Stimulated activated CD4-positive, alpha-beta T cell treated with anti-CD3 and anti-CD28 coated beads, Interleukin-1b, Interleukin-23, amount 100 ng/mL, for 24 hours (primary cell): Measurements from ENCODE around the gene FMO4.
"Not testable (repeated sequence)": the region's sequence is repeated elsewhere in the genome, so short reads cannot be mapped to it uniquely, and the experiment has no call there.

Experiments
- DNase-seq, 4 experiments: peaks; one replicate each; pipeline ENCODE4 v3.0.0-alpha.2; 2020; ENCODE audit warnings: low read depth in 4 of 4, low spot score in 1 of 4

The FMO4 gene, protein sequence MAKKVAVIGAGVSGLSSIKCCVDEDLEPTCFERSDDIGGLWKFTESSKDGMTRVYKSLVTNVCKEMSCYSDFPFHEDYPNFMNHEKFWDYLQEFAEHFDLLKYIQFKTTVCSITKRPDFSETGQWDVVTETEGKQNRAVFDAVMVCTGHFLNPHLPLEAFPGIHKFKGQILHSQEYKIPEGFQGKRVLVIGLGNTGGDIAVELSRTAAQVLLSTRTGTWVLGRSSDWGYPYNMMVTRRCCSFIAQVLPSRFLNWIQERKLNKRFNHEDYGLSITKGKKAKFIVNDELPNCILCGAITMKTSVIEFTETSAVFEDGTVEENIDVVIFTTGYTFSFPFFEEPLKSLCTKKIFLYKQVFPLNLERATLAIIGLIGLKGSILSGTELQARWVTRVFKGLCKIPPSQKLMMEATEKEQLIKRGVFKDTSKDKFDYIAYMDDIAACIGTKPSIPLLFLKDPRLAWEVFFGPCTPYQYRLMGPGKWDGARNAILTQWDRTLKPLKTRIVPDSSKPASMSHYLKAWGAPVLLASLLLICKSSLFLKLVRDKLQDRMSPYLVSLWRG

DNA sequence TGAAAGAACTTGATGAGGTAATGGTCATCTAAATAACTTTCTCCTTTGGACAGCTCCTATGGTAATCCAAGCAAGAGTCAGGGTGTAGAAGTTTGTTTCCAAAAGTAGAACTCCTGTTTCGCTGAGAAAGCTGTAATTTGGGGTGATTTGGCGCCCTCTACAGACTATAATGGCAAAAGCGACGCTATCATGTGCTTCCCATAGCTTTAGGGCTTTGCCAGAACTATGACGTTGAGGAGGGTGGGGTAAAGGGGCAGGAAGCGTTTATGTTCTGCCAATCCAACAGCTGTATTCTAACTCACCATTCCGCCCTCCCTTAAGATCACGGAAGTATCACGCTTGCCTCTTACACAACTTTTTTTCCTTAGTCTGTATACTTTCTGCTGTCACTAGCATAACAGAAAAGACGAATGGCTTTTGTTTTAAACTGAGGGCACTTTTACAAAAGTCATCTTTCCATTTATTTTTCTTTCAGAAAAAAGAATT, at the start of gene FMO4:
FMO4 (plus strand) TSS at position 349 of the 486 bp plus-strand sequence. CDS start 5,643 bp downstream, outside the sequence.
- DNase-seq, result peak; percentile 48 to 73 (median 58)

DNA sequence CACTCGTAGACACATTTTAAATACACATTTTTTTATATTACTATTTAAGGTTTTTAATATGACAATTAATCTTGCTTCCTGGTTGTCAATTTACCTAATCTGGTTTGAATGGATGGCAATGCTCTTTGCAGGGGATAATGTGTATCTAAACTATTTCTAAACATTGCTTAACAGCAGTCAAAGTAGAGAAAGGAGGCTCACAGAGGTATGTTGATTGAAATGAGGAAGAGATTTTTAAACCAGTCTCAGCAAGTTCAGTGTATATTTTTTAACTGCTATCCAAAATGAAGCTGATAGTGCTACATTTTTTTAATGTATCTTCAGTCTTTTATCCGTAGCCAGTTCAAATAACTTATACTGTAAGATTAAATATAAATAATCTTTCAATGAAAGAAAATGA, 48.3 kb upstream of the FMO4 start:
- no peak for DNase-seq

DNA sequence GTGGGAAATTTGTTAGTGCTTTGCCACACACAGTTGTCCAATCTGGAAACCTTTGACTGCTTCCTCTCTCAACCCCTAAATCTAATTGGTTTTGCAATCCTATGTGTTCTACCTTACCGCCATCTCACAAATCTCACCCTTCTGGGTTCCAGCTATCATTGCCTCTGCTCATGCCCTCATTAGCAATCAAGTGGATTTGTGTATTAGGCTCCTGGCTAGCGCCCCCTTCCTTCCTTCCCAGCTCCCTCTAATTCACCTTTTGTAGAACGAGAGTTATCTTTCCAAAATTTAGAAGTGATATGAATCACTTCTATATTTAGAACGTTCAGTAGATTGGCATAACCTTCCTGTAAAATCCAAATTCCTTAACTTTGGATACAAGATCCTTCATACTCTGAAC, 47.1 kb upstream of the FMO4 start:
- DNase-seq, result no peak

DNA sequence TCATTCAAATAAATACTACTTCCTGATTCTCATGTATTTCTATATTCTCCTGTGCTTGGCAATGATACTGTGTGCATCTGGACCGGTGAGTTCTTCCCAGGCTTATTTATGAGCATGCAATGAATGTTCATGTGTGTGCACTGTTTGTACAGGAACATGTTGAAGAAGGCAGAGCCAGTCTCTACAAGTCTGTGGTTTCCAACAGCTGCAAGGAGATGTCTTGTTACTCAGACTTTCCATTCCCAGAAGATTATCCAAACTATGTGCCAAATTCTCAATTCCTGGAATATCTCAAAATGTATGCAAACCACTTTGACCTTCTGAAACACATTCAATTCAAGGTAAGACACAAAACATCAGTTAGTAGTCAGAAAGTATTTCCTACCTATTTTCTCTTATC, 46.6 kb upstream of the FMO4 start:
- DNase-seq, result no peak

DNA sequence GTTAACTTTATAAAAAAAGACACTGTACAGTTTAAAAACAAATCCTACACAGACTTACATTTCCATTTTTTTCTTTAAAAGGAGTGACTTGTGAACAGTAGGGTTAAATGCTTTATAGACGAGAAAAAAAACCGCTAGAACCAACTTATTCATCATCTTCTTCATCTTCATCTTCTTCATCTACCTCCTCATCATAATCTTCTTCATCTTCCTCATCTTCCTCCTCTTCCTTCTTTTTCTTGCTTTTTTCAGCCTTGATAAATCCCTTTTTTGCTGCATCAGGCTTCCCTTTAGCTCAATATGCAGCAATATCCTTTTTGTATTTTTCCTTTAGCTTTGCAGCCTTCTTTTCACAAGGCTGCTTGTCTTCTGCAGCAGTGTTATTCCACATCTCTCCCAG, 43.2 kb upstream of the FMO4 start:
- DNase-seq, result no peak

DNA sequence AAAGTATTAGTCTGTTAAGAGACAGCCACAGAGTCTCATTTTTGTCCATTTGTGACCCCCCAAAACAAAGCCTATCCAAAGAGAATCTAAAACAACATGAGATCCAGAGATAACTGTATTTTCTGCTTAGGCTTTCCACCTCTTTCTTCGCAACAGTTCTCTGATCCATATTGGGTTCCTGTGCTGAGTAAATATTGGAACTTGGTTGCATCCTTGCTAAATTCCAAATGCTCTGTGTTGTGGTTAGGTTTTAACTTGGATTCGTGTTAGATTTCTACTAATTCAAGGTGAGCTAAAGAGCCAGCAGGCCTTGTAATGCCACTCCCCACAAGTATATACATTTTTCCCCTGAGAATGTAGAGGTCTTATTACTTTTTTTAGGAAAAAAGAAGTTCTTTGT, 36.4 kb upstream of the FMO4 start:
- no peak for DNase-seq

DNA sequence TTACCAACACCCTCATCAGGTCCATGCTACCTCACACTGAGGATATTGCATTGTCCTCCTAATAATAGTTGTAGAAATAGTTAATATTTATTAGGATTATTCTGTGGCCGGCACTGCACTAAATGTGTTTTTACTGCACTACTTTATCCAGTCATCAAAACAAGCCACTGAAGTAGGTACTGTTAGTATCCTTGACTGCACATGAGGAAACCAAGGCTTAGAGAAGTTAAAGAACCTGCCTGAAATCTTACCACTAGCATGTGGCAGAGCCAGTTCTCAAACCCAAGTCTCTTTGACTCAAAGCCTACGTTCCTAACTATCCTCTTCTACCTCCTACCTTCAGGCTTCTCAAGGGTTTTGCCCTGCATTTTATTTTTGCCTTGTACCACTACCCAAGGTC, 34.7 kb upstream of the FMO4 start:
- DNase-seq, result no peak

DNA sequence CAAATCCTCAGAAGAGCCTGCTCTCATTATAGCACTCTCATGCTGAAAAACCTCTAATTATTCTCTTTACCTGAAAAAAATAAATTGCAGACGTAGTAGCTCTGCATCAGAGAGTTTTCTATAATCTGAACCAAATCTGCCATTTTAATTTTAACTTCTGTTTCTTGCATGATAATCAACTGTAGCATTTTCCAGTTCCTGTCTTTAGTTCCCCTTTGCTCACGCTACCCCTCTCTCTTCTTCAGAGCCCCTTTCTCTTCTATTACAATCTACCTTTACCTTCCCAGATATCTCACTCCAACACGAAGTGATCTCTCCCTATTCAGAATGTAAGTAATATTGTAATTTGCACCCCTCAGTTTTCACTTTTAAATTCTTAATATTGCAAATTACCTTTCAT, 34.3 kb upstream of the FMO4 start:
- no peak for DNase-seq

DNA sequence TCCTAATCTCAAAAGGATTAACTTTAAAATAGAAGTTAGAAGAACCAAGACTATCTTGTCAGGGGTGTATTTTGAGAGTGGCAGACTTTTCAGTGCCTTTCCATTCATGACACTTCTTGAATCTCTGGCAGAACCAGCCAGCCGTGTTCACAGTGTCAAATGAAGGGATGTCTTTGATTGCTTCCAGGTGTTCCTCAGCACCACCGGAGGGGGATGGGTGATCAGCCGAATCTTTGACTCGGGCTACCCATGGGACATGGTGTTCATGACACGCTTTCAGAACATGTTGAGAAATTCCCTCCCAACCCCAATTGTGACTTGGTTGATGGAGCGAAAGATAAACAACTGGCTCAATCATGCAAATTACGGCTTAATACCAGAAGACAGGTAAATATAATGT, 33.4 kb upstream of the FMO4 start:
- no peak for DNase-seq

DNA sequence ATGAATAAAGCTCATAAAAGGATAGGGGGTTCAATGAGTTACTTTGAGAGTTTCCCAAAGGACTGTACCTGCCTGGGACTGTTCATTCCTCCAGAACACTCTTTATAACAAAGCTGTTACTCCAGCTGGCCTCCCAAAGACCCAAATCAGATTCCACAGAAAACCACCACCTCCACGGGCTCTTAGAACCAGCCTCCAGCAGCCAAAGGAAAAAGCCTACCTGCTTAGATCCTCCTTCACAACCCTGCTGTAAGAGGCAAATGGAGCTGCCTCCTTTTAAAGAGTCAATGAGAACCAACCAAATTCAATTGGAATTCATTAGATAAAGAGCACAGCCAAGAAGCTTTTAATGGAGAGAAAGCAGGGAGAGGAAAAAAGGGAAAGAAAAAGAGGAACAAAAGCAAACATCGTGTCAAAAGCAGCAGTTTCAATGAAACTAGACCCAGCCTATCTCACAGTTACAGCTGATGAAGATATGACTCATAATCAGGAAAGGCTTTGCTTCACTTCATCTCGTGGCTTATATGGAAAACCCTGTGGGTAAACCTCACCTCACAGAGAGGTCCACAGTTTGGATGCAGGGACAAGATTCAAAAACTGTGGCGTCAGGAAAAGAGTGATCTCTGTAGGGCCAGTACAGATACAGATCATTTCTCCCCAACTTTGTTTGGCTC, 27.8 kb upstream of the FMO4 start:
- no peak for DNase-seq

DNA sequence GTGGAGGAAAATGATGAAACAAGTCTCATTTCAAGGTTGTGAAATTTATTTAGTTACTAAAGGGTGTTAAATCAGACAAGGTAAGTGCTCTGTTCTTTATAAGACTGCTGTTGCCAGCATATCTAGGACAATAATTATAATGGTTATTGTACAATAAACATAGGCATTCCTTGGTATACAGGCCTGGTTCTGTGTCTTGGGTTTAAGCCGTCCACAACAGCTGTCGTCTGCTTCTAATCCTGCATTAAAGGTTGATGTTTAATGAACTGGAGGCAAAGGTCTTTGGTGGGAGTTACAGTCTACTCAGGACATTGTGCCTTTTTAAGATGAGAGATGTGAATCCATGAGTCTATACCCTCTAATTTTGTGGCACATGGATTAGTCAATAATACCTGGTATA, 23.4 kb upstream of the FMO4 start:
- no peak for DNase-seq

DNA sequence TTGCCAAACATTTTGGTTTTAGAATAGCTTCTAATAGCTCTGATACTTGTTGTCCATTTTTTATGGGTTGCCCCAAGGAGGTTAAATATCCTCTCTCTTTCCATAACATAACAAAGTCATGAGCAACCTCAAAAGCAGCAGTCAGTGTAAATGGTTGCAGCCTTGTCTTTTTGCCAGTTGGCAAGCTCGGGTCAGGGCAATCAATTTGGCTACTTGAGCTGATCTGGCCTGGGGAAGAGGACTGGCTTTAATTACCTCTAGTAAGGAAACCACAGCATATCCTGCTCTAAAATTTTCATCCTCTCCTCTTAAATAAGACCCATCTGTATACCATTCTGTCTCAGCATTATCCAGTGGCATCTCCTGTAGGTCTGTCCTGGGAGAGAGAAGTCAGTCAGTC, 21.2 kb upstream of the FMO4 start:
- no peak for DNase-seq

DNA sequence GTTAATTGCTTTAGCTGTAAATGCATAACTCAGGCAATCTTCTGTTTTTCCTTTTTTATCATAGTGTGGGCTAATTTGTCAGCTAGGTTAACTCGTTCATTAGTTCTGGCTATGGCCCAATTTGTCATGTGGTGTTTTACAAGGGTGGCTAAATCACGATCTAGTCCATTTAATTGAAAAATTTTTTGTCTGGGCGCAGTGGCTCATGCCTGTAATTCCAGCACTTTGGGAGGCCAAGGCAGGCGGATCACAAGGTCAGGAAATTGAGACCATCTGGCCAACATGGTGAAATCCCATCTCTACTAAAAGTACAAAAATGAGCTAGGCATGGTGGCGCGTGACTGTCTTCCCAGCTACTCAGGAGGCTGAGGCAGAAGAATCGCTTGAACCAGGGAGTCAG, 18.6 kb upstream of the FMO4 start:
- not testable (repeated sequence) for DNase-seq

DNA sequence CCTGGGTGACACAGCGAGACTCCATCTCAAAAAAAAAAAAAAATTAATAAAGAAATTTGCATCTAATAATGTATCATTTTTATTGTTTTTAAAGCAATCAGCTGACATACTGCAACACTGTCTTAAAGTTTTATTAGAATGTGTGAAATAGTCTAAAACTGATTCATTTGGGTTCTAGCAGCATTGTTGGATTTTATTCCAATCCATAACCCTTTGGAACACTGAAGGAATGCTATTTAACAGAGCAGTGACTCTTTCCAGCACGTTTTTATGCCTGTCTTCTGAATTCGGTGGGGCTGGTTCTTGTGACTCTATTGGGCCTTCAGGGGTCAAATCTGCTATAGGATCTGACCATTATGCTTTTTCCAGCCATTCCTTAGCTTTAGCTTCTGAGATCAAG, 18.2 kb upstream of the FMO4 start:
- DNase-seq, result no peak

DNA sequence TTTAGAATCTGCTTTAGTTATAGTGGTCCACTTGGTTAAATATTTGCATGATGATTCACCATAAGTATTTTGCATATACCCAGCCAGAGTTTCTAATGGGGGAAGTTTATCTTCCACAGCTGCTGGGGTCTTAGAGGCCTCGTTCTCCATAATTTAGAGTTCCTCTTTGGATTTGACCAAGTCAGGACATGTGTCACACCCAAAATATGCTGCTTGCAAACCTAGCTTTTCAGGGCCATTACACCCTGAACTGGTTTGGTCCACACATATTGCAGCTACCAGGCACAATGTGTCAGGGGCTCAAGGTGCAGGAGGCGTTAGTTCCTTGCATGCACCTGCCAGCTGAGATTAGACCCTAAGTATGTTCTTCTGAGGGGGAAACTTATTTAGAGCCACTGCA, 17.1 kb upstream of the FMO4 start:
- DNase-seq, result no peak

DNA sequence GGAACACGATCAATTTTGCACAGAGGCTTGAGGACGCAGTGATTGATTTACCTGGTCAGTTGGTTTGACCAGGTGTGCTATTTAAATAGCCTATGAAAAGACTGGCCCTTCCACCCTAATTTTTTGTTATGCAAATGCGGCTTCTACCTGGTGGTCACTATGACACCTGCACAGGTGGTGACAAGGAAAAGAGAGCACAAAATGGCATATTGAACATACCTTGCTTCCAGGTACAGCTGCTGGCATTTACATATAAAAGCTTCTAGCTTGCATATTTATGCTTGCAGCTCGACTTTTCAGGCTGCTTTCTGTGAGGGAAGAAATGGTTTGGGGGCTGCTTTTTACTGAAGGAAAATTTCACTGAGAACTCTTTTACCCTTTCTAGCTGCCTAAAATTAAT, 15.3 kb upstream of the FMO4 start:
- no peak for DNase-seq

DNA sequence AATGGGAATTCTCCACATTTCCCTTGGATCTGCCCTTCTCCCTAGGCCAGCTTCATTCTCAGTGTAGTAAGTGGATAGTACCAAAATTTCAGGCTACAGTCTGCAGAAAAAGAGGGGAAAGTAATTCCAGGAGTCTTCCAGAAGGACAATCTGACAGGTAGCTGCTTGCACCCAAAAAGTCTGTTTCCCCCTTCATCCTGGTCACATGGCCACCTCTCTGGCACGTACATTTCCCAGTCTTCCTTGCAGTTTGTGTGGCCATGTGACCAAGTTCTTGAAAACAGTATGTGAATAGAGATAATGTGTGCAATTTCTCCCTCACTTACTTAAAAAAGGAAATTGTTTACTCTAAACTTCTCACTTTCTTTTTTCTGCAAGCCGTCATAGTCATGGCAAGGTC, 14.6 kb upstream of the FMO4 start:
- DNase-seq, result no peak

DNA sequence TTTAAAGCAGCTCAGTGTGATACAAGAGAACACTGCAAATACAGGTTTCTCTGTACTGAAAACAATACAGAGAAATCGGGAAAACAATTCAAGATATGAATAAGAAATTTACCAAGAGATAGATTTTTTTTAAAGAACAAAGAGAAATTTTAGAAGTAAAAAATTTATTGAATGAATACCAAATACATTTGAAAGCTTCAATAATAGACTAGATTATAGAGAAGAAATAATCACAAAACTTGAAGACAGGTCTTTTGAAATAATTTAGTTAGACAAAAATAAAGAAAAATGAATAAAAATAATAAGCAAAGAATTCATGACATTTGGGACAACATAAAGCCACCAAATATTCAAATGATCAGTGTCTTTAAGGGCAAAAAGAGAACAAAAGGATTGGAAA, 13.6 kb upstream of the FMO4 start:
- DNase-seq, result no peak

DNA sequence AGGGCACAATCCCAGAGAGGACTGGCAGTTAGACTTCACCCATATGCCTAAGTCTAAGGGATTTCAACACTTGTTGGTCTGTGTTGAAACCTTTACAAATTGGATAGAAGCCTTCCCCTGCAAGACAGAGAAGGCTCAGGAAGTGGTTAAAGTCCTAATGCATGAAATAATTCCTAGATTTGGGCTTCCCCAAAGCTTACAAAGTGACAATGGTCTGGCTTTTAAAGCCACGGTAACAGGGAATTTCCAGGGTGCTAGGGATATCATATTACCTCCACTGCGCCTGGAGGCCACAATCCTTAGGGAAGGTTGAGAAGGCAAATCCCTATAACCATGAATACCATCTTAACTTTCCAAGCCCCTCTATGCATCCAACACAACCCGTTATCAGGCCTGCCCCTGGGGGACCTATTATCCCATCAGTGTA, 3.3 kb upstream of the FMO4 start:
- DNase-seq, result no peak

DNA sequence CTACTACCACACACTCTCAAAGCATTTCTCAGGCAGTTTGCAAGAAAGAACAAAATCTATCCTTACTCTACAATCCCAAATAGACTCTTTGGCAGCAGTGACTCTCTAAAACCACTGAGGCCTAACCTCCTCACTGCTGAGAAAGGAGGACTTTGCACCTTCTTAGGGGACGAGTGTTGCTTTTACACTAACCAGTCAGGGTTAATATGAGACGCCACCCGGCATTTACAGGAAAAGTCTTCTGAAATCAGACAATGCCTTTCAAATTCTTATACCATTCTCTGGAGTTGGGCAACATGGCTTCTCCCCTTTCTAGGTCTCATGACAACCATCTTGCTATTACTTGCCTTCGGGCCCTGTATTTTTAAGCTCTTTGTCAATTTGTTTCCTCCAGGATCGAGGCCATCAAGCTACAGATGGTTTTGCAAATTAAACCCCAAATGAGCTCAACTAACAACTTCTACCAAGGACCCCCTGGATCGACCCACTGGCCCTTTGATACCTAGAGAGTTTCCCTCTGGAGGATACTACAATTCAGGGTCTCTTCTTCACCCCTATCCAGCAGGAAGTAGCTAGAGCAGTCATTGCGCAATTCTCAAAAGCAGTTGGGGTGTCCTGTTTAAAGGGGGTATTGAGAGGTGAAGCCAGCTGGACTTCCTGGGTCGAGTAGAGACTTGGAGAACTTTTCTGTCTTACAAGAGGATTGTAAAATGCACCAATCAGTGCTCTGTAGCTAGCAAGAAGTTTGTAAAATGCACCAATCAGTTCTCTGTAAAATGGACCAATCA, 2.0 kb upstream of the FMO4 start:
- no peak for DNase-seq

DNA sequence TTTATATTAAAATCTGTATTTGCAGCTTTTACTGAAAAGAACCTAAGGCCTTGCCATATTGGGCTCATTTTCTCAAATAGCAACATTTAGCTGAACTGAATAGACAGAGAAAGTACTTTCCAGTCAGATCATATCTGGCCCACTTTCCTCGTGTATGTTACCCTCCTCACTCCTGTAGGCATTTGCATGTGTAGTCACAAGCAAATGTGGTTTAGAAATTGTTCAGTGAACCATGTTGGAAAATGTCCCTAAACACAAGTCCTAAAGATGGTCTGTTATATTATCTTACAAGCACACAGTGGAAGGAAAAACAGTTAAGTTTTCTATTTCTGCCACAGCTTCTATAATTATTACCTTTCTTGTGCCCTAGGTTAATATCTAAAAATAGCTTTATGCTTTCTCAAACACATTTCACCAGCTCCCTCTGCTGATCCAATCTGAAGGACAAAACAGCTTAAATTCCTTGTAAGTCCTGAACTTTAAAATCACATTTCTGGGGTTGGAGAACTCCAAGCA, 606 bp upstream of the FMO4 start:
- DNase-seq, result no peak
